Left ventricle myocardium inferior (tissue), 1 donor: Measurements from ENCODE around the gene FOXQ1. TPM values are rescaled to one million over a fixed set of nuclear protein-coding genes. Genes with fewer than 3 reads are reported as not detected.

Experiments used
- DNase-seq: peaks from one replicate; pipeline ENCODE4 v3.0.0-alpha.2; 2020
- H3K27ac ChIP-seq: fragments of 200-600 bp; replicated peaks from 2 replicates; pipeline ENCODE4 v1.8.0; 2021
- H3K27me3 ChIP-seq: fragments of 200-600 bp; 2 replicates; pipeline ENCODE4 v1.8.0; 2021; ENCODE audit warnings: low read depth
- H3K36me3 ChIP-seq: fragments of 200-600 bp; 2 replicates; pipeline ENCODE4 v1.8.0; 2021
- H3K4me1 ChIP-seq: fragments of 200-600 bp; 2 replicates; pipeline ENCODE4 v1.8.0; 2021
- H3K4me3 ChIP-seq: fragments of 200-600 bp; 2 replicates; pipeline ENCODE4 v1.8.0; 2021; ENCODE audit warnings: mild to moderate bottlenecking, moderate library complexity
- H3K9me3 ChIP-seq: fragments of 200-600 bp; replicated peaks from 2 replicates; pipeline ENCODE4 v1.8.0; 2021
- intact Hi-C: fragments of 100-400 bp; cut with micrococcal nuclease; formaldehyde crosslinking; loops from one replicate; pipeline ENCODE4 v1.11.0; 2022
- total RNA-seq: library from RNA; stranded (reverse); fragmentation: NEBNext Ultra II Directional; extraction: Animal tissue kit (Norgen Biotek cat#: 25700); gene quantifications from one replicate; pipeline ENCODE4 v1.2.1, GENCODE V29; 2021
- TF ChIP-seq, protein P1 (sequence below): fragments of 200-600 bp; IDR thresholded peaks from 2 replicates; pipeline ENCODE4 v1.8.0; 2021; ENCODE audit warnings: antibody characterized with exemption, mild to moderate bottlenecking, borderline replicate concordance
- donor health status: DM: no; HTN: yes; CAD: no; lungs with severe emphysema.

The FOXQ1 gene
- total RNA-seq, 1 donor from 2014 or later = not detected

DNA sequence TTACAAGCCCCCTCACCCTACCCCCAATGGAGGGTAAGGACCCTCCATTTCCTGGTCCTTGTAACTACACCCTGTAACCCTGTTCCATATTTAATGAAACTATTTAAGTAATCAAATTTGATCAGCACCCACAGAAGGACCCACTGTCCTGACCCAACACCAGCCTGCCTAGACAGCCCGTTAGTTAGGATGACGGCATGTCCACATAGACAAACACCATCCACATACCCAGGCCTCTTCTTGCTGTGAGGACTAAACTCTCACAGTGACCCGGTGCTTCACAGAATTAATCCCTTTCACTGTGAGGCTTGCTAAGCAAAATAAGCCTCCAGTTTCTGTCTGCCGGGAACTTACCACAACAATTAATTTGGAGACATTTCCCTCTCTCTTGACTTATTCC, 32.8 kb upstream of the FOXQ1 start:
- no peak overlapping the region for H3K4me3 ChIP-seq
- TF ChIP-seq, protein P1, sequence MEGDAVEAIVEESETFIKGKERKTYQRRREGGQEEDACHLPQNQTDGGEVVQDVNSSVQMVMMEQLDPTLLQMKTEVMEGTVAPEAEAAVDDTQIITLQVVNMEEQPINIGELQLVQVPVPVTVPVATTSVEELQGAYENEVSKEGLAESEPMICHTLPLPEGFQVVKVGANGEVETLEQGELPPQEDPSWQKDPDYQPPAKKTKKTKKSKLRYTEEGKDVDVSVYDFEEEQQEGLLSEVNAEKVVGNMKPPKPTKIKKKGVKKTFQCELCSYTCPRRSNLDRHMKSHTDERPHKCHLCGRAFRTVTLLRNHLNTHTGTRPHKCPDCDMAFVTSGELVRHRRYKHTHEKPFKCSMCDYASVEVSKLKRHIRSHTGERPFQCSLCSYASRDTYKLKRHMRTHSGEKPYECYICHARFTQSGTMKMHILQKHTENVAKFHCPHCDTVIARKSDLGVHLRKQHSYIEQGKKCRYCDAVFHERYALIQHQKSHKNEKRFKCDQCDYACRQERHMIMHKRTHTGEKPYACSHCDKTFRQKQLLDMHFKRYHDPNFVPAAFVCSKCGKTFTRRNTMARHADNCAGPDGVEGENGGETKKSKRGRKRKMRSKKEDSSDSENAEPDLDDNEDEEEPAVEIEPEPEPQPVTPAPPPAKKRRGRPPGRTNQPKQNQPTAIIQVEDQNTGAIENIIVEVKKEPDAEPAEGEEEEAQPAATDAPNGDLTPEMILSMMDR = no peak
- H3K36me3 ChIP-seq = no peaks in the 10 kb centered on the region
- H3K27ac ChIP-seq = no peak overlapping the region
- peaks cover 87% of the 10 kb centered on the region for H3K27me3 ChIP-seq
- H3K4me1 ChIP-seq = no peaks in the 10 kb centered on the region
- no peak for DNase-seq
- no peaks in the 10 kb centered on the region for H3K9me3 ChIP-seq
- intact Hi-C loops = no loop called here

DNA sequence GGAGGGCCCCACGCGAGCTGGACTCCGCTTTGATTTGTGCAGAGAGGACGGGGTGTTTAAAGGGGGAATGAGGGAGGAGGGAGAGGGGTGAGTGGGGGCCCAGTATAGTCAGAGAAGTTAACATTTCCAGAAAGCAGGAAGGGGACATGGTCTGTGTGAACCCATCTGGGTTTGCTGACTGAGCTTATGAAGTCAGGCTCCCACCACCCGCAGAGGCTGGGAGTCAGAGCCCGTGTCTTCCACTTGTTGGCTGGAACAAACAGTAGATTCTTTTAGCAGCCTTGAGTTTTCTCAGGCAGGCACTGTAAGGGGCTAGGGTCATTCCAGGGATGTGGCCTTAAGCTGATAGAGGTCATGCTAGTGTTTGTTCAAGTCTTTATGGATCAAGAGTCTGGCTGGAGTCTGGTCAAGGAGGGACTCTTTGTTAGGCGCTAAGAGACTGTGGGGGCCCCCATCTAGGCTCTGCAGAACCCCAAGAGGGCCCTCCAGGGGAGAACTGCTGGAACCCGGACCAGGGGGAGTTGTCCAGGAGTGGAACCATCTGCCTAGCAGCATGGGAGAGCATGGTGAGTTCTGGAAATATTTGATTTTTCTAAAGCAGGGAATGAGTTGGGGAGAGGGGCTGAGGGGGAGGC, 31.1 kb upstream of the FOXQ1 start:
- Histone ChIP-seq H3K27ac (no peak overlapping the region), H3K27me3 (peaks cover 73% of the 10 kb centered on the region), H3K4me1 (no peaks in the 10 kb centered on the region), H3K9me3 (no peaks in the 10 kb centered on the region), H3K36me3 (no peaks in the 10 kb centered on the region), H3K4me3 (no peak overlapping the region)
- TF ChIP-seq, protein P1 = no peak
- DNase-seq = no peak
- intact Hi-C loops = no loop called here

DNA sequence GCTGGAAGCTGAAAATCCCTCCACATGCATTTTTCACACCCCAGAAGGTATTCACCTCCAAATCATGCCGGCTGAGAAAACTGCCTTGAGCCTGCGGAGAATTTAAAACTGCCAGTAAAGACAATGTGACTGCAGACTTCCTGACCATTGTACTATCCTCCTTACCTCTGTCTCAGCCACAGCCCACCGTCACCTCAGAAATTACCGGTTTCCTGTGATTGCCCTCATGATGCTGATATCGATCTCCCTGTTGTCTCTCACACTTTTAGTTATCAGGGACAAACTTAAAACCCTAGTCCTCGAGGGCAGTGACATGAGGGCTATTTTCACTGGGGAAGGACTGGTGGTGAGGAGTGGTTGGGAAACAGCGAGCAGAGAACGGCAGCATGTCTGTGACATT, 30.2 kb upstream of the FOXQ1 start:
- TF ChIP-seq, protein P1 = no peak
- no peak for DNase-seq

DNA sequence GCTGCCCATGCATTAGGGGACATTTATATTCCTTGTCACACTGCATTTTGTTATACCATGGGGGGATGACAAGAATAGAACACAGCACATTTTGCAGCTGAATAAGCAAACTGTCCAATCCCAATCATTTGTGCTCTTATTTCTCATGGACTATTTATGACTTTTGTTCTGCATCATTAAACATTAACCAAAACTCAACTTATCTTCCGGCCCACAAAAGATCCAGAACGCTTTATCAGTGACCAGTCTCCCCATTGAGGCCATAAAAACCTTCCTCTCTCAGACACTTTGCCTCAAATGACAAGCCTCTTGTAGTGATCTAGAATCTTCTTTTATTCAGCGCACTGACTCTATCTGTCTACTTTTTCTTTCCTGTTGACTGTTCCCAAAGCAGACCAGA, 28.4 kb upstream of the FOXQ1 start:
- Histone ChIP-seq H3K27me3 (peaks cover 62% of the 10 kb centered on the region), H3K36me3 (no peaks in the 10 kb centered on the region), H3K4me1 (no peaks in the 10 kb centered on the region), H3K4me3 (no peak overlapping the region), H3K9me3 (no peaks in the 10 kb centered on the region), H3K27ac (no peak overlapping the region)
- intact Hi-C loops = no loop called here
- TF ChIP-seq, protein P1 = no peak
- DNase-seq = no peak

More for the DNA sequence above, 30.2 kb upstream of the FOXQ1 start:
- Histone ChIP-seq H3K27ac (no peak overlapping the region), H3K36me3 (no peaks in the 10 kb centered on the region), H3K9me3 (no peaks in the 10 kb centered on the region), H3K4me1 (no peaks in the 10 kb centered on the region), H3K4me3 (no peak overlapping the region), H3K27me3 (peaks cover 64% of the 10 kb centered on the region)
- intact Hi-C loops = no loop called here

DNA sequence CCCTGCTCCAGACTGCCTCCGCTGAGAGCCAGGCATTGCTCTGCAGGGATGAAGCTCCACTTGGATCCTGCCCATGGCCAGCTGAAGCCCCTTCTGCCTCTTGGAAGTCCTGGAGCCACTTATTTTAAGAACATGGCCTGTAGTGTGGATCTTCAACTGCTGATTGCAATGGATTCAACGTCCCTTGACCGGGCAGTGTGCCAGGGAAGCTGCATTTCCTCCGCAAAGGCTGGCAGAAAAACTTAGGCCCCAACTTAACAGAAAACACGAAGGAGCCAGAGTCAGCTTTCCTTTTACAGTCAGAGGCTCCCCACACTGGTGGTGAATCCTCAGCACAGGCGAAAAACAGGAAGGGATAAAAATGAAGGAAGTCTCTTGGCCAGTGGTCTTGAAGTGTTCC, 26.3 kb upstream of the FOXQ1 start:
- Histone ChIP-seq H3K4me1 (no peaks in the 10 kb centered on the region), H3K4me3 (no peak overlapping the region), H3K27me3 (peaks cover 62% of the 10 kb centered on the region), H3K27ac (no peak overlapping the region), H3K9me3 (no peaks in the 10 kb centered on the region), H3K36me3 (no peaks in the 10 kb centered on the region)
- intact Hi-C loops = no loop called here
- DNase-seq = no peak
- TF ChIP-seq, protein P1 = no peak
